Activated effector memory CD4-positive, alpha-beta T cell treated with anti-CD3 and anti-CD28 coated beads, Interleukin-2, amount 50 U/mL, for 16 hours (primary cell): ENCODE data around the gene RUNX1.

Experiments
- DNase-seq: peaks from one replicate; pipeline ENCODE4 v3.0.0-alpha.2; 2020

The RUNX1 gene

DNA sequence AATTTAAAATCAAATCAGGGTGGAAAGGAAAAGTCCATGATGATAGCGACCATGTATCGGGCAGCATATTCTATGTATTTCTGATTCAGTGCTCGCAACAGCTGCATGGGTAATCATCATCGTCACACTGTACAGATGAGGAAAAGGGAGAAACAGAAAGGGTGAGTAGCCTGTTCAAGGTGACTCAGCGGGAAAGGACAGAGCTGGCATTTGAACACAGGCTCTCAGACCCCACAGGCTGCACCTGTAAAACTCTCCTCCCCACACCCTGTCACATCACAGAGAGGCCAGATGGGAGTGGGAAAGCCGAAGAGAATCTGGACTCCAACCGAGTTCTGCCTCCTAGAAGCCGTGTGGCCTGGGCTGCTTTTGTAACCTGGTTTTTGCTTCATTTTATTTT is 14.0 kb downstream of the RUNX1 start:
- DNase-seq: no peak

DNA sequence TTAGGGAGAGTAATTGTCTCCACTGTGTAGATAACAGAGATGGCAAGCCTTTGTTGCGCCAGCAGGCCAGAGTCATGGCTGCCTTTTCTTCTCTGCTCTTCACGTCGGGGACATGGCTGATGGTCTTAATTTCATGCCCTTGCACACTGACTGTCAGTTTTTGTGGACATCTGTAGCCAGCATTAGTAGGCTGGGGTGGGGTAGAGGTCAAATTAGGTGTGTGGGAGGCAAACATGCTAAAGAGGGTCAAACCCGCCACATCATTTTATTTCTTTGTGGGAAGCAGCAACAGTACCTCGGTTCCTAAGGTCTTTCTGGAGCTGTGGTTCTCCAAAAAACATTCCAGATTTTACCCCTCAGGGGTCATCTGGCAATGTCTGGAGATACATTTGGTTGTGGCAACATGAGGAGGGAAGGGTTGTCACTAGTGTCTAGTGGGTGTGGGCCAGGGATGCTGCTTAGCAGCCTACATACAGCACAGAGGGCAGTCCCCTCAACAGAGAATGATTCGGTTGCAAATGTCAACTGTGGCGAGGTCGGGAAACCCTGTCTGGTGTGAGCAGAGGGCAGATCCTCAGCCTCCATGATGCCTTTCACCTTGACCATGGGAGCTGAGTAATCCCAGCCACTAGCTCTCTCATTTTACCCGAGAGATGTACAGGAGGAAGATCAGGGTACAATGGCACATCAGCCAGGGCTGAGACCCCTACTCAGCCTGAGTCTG is 14.7 kb downstream of the RUNX1 start:
- no peak for DNase-seq

DNA sequence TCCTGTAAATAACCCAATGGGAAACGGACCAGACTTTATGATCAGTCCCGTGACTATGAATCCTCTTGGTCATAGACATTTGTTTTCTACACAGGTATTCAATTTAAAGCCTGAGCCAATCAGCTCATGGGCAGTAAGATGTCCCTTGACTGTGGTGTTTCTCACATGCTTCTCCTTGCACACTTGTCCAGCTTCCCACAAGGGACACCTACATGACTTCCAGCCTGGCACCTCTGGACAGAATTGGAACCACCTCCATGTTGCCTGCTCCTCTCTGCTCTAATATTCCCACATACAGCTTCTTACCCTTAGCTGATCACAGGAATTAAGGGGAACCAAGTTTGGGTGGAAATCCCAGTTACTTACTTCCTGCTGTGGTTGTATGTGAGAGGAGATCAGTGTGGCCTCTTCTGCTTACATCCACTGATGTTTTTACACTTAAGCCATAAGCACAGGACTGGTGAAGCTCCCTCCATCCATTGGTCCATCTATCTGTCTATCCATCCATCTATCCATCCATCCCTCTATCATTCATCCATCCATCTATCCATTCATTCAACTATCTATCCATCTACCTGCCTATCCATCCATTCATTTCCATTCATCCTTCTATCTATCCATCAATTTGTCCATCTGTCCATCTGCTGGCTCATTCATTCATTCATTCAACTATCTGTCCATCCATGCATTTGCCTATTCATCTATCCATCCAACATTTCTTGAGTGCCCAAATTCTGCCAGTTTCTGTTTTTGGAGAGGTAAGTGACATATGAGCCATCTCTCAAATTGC is 16.4 kb downstream of the RUNX1 start:
- DNase-seq: no peak

DNA sequence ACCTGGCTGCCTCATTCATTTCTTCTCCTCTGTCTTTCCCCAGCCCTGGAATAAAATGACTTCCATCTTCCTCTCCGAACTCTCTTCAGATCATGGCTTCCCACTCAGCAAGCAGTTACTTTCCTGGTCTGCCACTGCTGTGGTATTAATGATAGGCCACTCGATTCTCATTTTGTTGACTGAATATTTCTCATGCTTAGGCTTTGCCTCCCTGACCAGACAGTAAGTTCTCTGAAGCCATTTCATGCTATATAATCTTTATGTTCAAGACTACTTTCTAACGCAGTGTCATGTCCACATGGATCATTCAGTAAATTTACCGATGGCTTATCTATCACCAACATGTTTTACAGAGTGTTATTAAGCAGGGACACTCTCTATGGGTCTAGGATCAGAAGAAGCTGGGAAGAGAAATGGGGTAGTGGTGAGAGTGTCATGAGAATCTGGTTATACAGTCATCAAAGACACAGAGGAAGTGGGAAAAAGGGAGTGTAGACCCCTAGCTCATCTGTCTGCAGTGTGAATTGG is 20.6 kb downstream of the RUNX1 start:
- no peak for DNase-seq

DNA sequence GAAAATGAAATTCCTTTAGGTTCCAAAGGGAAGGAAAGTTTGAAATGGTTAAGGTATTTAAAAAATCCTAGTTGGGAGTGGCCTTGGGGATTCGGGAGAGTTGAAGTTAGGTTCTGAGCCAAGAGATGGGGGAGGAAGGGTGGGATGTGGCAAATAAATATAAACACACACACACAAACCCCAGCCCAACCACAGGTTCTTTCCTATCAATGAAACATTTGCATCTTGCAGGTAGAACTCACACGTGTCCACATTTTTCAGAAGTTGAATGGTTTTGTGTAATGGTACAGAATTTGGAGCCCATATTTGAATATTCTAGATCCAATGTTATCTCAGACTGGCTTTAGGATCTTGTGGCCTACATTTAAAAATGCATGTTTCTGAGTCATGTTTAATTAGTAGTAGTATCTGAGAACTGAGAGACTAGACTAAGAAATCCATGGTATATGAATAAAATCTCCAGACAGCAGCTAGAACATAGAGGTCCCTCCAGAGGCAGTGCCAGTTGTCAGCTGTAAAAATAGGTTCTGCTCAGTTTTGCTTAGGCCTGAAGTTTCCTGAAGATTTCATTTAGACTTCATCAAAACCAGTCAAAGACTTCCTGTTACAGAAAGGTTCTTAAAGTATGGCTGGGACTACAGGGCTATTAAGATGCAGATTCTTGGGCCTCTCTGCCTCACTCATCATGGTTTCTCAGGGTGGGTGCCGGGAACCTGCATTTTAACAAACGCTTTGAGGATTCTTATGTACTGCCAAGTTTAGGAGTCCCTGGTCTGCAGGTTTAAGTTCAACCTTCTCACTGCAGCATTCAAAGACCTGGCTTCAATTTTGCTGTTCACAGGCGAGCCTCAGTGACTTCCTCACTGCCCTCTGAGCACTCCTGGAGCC is 21.3 kb downstream of the RUNX1 start:
- DNase-seq: peak; percentile 61

DNA sequence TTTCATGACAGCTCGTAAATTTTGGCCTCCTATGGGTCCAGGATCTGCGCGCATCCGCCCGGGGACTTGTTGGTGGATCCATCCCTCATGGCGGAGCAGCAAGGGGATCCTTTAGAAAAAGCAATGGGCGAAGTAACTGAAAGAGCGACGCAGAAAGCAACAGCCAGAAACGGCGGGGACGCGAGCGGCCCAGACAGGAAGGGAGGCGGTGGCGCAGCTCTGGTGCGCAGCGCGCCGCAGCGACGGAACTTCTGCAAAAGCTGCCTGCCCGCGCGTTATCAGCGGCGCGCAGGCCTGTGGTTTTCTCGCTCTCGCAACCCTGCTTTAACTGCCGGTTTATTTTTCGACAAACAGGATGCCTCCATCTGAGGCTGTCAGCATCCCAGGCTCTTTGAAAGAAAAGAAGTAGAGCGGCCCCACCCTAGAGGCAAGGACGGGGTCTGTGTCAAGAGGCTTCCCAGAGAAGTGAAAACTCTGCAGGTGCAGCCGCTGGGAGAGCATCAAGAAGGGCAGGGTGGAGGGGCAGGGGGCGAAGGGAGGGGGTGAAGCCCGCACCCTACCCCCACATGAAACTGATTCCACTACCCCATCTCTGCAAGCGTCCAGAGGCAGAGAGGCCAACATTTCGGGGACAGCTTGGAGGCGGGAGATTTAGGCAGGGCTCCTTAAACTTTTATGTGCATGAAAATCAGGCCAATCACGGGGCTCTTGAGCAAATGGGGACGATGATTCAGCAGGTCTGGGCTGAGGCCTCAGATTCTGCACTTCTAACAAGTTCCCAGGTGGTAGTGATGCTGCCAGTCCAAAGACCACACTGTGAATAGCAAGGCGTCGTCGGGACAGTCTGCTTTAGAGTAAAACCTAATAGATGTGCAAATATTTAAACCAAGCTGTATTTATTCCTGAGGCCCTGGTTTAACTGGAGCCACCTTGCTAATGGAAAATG is 22.2 kb downstream of the RUNX1 start:
- DNase-seq: peak; percentile 93

DNA sequence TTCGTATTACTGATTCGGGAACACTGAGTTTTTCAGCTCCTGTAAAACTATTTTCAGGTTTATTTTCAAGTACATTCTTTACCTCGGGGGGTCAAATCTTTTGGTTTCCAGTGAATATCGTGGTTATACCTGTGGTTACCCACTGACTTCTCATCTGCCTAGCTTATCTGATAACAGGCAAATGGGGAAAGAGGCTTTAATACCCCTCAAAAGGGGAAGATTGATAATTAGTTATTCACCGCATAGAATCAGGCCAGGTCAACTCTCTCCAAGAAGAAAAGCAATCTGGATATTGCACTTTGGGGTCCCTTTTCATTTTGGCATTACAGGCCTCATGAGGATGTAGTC is 23.0 kb downstream of the RUNX1 start:
- DNase-seq: no peak

DNA sequence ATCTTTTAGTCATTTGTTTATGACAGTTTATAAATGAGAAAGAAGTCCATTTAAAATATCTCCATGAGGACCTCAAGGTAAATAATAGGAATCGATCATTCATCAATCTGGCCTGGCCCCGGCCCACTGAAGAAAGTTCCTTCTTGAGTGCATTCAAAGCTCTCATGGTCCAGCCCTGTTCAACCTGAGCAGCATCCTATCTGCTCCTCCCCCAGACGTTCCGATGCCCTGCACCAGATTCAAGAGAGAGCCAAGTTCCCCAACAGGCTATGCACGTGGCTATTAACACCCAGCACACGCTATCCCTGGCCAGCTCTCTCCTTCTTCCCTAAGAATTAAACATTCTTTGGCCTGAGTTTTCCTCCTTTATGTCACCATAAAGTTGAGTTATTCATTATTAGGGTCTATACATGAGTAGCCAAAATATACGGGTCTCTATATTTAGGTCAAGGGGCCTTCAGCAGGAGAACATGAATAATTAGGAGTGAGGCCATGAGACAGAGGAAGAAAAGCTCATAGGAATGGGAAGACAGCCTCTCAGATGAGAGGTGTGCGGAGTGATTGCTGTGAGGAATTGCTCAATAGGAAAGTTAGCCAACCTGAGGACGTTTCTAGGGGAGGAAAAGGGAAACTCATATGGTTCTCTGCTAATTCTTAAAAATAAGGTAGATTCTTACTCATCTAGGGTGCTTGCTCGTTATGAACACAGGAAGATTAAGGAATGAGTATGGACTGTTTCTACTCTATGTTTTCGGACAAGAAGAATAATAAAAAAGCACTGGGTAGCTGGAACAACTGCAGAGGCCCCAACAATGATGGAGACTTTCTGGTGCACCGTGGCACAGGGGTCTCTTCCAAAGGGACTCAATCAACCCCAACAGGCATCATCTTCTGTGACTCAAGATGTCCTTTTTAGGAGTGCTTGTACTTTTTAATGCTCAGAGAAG is 23.6 kb downstream of the RUNX1 start:
- peak; percentile 63 for DNase-seq

DNA sequence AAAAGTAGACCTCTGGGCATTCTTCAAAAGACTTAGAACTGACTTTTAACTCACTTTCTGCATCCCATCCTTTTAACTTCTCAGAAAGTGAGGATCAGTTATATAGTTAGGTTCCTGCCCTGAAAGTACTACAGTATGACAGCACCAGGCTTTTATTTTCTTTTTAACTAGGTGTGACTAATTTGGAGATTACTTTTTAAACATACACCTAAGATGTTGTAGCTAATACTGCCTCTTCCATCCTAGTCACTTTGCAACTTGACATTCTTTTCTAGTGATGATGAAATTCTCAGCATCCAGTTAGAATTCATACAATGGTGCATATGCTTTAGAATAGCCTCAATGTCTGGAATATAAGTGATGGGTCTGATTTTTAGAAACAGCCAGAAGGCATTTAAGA is 24.6 kb downstream of the RUNX1 start:
- no peak for DNase-seq

DNA sequence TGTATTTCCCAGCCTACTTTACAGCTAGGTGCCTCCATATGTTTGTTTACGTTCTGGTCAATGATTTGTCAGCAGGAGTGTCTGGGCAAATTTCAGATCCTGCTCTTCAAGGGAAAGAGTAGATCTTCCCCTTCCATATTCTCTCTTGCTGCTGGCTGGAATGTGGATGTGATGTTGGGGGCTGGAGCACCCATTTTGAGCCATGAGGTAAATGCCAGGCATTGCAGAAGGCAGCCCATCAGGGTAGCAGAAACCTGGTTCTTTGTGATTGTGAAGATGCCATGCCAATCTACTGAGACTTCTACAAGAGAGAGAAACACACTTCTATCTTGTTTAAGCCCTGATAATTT is 25.1 kb downstream of the RUNX1 start:
- no peak for DNase-seq

DNA sequence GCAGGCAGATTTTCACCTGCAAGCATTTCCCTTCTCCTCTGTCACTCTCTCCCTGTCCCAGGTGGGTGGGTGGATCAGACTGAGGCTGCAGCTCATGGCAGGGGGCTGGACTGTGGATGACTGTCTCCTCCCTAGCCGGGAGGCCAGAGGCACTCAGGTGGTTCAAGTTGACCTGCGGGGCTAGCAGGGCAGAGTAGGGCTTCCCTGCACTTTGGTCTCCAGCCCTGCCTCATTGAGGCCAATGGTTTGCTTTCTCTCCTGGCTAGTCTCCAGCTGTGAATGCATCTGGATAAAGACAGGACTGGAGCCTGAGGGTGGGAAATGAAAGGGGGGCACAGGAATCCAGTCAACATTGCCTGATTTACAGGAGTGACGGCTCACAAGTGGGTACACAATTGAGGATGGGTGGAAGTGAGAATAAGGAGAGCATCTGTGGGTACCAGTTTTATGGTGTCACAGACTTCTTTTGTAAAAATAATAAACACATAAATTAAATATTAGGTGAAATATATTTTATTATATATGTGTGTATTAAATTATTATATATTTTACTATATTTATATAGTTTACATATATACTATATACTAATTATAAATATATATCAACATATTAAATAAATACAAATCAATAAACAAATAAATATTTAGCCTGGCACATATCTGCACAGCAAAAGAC is 25.6 kb downstream of the RUNX1 start:
- DNase-seq: peak; percentile 62

DNA sequence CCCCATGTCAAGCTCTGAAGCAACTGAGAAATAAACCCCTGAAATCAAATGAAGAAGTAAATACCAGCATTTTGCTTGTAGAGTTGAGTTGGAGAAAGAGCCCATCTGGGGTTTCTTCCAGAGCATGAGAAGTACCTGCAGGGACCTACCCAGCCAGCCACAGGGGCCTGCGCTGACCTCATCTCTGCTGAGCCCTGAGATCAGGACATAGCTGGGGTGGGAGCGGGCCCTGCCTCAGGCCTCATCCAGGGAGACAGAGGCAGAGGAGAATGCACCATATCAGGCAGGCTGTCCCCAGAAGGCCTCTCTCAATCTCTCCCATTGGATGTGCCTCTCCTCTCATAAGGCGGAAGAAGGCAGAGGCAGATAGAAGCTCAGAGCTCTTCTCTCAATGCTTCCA is 27.6 kb downstream of the RUNX1 start:
- DNase-seq: peak; percentile 54

DNA sequence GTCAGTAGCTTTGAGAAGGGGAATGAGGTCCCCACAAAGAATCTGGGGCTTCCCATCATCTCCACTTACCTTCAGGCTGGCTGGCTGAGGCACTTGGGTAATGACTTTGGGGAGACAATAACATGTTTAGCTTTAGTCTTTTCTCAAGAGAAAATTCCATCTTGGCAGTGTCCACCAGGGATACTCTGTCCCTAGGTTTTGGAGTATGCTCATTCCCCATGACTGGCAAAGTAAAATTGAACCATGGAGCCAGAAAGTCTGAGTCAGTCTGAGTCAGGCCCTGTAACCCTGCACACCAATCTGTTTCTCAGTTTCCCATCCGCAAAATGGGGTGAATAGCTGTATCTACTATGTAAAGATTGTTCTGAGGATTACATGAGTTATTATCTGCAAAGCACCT is 28.2 kb downstream of the RUNX1 start:
- DNase-seq: peak; percentile 61

DNA sequence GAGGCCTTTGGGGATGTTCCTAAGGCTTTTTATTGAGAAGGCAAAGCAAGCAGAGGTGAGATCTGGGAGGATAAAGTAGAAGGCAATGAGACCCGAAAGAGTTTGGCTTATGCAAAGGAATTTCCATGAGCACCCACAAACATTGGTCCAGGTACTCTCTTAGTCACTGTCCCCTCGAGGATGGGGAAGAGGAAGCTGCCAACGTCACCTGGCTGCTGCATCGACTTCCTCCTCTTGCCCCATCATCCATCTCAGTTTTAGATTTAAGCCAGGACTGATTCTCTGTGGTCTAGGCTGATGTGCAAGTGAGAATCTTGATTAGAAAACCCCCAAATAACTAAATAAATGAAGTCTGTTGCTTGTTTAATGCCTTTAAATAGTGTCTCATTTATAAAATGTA is 28.7 kb downstream of the RUNX1 start:
- DNase-seq: peak; percentile 78

DNA sequence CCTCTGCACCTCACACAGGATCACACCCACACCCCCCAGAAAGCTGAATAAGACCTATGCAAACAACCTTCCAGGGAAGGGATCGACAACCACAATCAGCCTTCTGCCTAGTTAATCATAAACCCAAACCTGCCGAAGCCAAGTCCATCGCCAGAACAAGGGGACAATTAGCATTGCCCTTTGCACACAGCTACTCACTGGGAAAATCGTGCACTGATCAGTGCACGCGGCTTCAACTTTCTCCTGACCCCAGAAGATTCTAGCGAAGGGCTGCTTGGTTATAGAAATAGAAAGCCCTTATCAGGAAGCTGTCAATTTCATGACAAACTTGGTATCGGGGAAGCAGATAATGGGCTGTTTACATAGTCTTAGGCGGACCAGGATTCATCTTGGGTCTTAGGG is 29.5 kb downstream of the RUNX1 start:
- peak; percentile 38 for DNase-seq

DNA sequence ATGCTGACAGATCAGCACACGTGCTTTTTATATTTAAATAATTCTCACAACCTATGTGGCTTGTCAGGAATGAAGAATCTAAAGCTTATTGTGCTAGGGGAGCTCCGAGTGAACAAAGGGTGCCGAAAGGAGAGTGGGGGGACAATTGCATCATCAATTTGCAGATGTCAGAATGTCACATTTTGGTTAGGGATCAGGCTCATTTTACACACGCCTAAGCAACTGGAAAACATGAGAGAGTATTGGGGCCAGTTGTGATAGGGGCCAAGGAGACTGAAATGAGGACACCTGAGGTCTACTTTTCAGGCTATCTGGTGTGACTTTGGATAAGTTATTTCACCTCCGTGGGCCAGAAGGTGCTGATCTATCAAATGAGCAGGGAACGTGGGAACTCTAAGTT is 31.8 kb downstream of the RUNX1 start:
- no peak for DNase-seq

DNA sequence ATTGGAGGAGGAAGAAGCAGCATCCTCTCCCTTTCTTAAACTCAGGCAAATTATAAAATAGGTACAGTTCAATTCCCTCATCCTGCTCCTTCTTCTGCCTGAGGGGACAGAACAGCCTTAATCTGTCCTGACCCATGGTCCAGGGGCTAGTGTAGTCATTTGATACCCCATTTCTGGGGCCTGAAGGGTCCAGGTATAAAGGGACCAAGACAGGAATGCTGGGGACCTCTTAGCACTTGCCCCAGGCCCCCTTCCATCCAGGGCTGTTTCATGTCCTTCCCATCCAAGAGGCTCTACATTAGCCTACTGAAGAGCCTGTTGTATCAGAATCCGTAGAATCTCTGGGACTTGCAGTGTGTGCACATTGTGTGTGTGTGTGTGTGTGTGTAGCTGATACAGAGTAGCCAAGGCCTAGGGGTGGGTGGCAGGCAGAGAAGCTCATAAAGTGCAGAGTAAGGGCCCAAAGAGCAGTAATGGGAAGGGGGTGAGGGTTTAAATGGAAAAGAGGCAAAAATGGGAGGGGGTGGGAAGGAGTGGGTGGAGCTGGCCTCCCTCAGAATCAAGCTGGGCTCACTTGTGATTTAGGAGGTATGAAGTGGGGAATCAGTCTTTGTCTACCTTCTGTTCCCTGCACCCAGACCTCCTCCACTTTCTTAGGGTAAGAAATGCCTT is 32.4 kb downstream of the RUNX1 start:
- DNase-seq: no peak

DNA sequence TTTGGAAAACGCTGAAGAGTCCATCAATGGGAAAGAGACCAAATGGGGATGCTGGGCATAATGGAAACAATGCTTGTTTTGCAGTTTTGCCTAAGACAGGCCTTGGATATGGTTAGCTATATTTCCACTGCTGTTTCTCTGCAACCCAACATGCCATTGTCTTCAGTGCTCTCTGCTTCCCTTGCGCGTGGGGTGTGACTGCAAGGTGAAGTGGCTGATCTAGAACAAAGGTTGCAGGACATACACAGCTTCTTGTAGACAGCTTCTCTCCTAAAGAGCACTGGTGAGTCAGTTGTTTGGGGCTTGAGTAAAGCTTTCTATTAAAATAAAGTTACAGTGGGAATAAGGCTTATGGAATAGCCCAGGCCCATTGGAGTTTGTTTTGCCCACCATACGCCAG is 33.0 kb downstream of the RUNX1 start:
- DNase-seq: no peak

DNA sequence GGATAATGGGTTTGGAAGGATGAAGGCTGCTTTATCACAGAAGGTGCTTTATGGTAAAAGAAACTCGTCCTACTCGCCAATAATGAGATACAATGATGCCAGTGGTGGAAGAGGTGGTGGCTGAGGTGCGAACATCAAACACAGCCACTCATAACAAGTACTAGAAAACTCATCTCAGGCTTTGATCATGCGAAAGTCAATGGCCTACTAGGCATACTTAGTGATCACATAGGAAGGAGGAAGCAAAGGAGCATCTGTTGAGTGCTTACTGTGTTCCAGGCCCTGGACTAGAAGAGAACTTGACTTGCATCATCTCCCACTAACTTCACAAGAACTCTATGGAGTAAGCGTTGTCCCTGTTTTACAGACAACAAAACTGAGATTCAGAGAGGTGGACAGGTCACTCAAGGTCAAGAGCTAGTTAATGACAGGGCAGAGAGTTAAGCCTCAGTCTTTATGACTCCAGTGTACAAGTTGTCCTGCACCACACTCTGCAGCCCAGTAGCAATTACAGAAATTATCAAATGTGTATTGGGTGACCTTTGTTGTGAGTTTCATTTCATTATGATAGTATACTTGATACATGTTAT is 33.6 kb downstream of the RUNX1 start:
- DNase-seq: peak; percentile 60
